Suprapubic skin (tissue), 4 donors: ENCODE measurements around the gene IFNA14. TPM values are rescaled to one million over a fixed set of nuclear protein-coding genes. Genes with fewer than 3 reads are reported as not detected.

ENCODE experiments used
- DNase-seq, 2 donors: peaks; one replicate each; pipeline ENCODE4 v3.0.0-alpha.2; 2019; ENCODE audit warnings: low spot score in 2 of 2
- H3K27ac ChIP-seq: fragments of 200-600 bp; sonication (generic); one replicate; pipeline ENCODE4 v1.5.1; 2019
- H3K27me3 ChIP-seq: fragments of 200-600 bp; sonication (generic); one replicate; pipeline ENCODE4 v1.5.1; 2019
- H3K36me3 ChIP-seq: fragments of 200-600 bp; sonication (generic); one replicate; pipeline ENCODE4 v1.5.1; 2019
- H3K4me1 ChIP-seq: fragments of 200-600 bp; sonication (generic); one replicate; pipeline ENCODE4 v1.5.1; 2019
- H3K4me3 ChIP-seq: fragments of 200-600 bp; sonication (generic); one replicate; pipeline ENCODE4 v1.5.1; 2019; ENCODE audit warnings: mild to moderate bottlenecking
- H3K9me3 ChIP-seq: fragments of 200-600 bp; sonication (generic); one replicate; pipeline ENCODE4 v1.5.1; 2019
- CTCF ChIP-seq, 2 donors: fragments of 200-600 bp in 1 of 2; fragments of 450-650 bp in 1 of 2; sonication (generic) in 1 of 2; IDR thresholded peaks; one replicate each; pipeline ENCODE4 v1.5.1; 2016 to 2019; ENCODE audit warnings: antibody characterized with exemption in 2 of 2, mild to moderate bottlenecking in 1 of 2, moderate library complexity in 1 of 2
- EP300 ChIP-seq: sonication (generic); formaldehyde crosslinking; IDR thresholded peaks from one replicate; pipeline ENCODE4 v1.6.1; 2017; ENCODE audit warnings: antibody characterized with exemption
- POLR2A ChIP-seq, 2 donors: fragments of 450-650 bp; IDR thresholded peaks; one replicate each; pipeline ENCODE4 v1.6.1; 2017; ENCODE audit warnings: antibody characterized with exemption in 2 of 2, mild to moderate bottlenecking in 2 of 2, moderate library complexity in 2 of 2
- POLR2AphosphoS5 ChIP-seq, 3 donors: sonication (generic); formaldehyde crosslinking; IDR thresholded peaks; one replicate each; pipeline ENCODE4 v1.6.1; 2017; ENCODE audit warnings: antibody characterized with exemption in 3 of 3
- WGBS: methylation state at CpG from one replicate; pipeline ENCODE4 v1.1.5; 2018; 5-methylcytosine and 5-hydroxymethylcytosine counted together
- total RNA-seq, 4 donors: library from RNA; depleted of rRNA; stranded (reverse); fragments of >200 nt; gene quantifications; one replicate each; pipeline ENCODE4 v1.1.0, GENCODE V29; 2016

Gene IFNA14
- total RNA-seq, 4 donors from 2014 or later = not detected

- TF ChIP-seq EP300 (no peak), CTCF (IDR thresholded peaks at IDR 0.05) (no peak), POLR2AphosphoS5 (IDR thresholded peaks at IDR 0.05) (no peak), POLR2A (IDR thresholded peaks at IDR 0.05) (no peak)
- no peak for DNase-seq
- Histone ChIP-seq H3K36me3 (no peaks in the 10 kb centered on the region), H3K4me1 (no peaks in the 10 kb centered on the region), H3K27me3 (no peaks in the 10 kb centered on the region), H3K27ac (no peak overlapping the region), H3K4me3 (no peak overlapping the region), H3K9me3 (peaks cover 7% of the 10 kb centered on the region)
- WGBS = 42% methylated on average over 2 of the region's 2 CpGs
These were observed 28.5 kb upstream of the IFNA14 start for GRCh38 chr9:21268347-21268657.

GRCh38 chr9:21267485-21268346 lies 27.9 kb upstream of the IFNA14 start:
- Histone ChIP-seq H3K9me3 (peaks cover 7% of the 10 kb centered on the region), H3K4me3 (no peak overlapping the region), H3K4me1 (no peaks in the 10 kb centered on the region), H3K36me3 (no peaks in the 10 kb centered on the region), H3K27ac (no peak overlapping the region), H3K27me3 (no peaks in the 10 kb centered on the region)
- WGBS = 60% methylated on average over 4 of the region's 4 CpGs
- TF ChIP-seq POLR2AphosphoS5 (IDR thresholded peaks at IDR 0.05) (no peak), EP300 (no peak), CTCF (IDR thresholded peaks at IDR 0.05) (no peak), POLR2A (IDR thresholded peaks at IDR 0.05) (no peak)
- no peak for DNase-seq

GRCh38 chr9:21266733-21267484 lies 27.1 kb upstream of the IFNA14 start:
- 31% methylated on average over 3 of the region's 3 CpGs for WGBS
- no peak overlapping the region for H3K4me3 ChIP-seq
- no peaks in the 10 kb centered on the region for H3K27me3 ChIP-seq
- TF ChIP-seq POLR2AphosphoS5 (IDR thresholded peaks at IDR 0.05) (no peak), POLR2A (IDR thresholded peaks at IDR 0.05) (no peak), CTCF (IDR thresholded peaks at IDR 0.05) (no peak)
- no peaks in the 10 kb centered on the region for H3K36me3 ChIP-seq
- H3K9me3 ChIP-seq = peaks cover 7% of the 10 kb centered on the region
- no peaks in the 10 kb centered on the region for H3K4me1 ChIP-seq
- no peak overlapping the region for H3K27ac ChIP-seq
- no peak for DNase-seq

GRCh38 chr9:21265421-21266189 lies 25.8 kb upstream of the IFNA14 start:
- H3K4me3 ChIP-seq = no peak overlapping the region
- no peaks in the 10 kb centered on the region for H3K27me3 ChIP-seq
- no peak overlapping the region for H3K27ac ChIP-seq
- no peaks in the 10 kb centered on the region for H3K36me3 ChIP-seq
- DNase-seq = no peak
- no peaks in the 10 kb centered on the region for H3K4me1 ChIP-seq
- WGBS = 57% methylated on average over 1 of the region's 1 CpG
- TF ChIP-seq CTCF (IDR thresholded peaks at IDR 0.05) (no peak), EP300 (no peak), POLR2A (IDR thresholded peaks at IDR 0.05) (no peak), POLR2AphosphoS5 (IDR thresholded peaks at IDR 0.05) (no peak)
- H3K9me3 ChIP-seq = no peaks in the 10 kb centered on the region
